ENCODE measurements around the gene GOLM1. TPM values are rescaled to one million over a fixed set of nuclear protein-coding genes. Genes with fewer than 3 reads are reported as not detected.

GOLM1 gene
- total RNA-seq, 1 experiment from 2014 or later: 71.6 TPM

DNA sequence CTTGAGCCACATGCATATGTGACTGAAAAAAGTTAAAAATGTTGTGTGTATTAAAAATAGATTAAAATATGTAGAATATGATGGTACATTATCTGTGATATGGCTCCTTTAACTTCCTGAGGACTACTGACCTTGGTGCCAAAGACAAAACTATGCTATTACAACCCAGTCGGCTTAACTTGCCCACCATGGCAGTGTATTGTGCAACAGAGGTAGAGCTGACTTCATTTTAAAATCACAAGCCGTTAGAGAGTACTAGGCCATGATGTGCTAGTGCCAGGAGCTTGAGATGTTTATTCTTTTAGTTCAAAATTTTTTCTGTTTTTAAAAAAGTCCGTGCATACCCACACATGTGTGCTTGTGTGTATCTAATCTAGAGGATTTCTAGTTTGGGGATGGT, 112.1 kb downstream of the GOLM1 start:
- H3K4me1 ChIP-seq (ENCODE audit: insufficient read depth, low read length): no peaks in the 10 kb centered on the region
- no peak overlapping the region for H2AK5ac ChIP-seq (ENCODE audit: insufficient read length, low read length)
- H2BK12ac ChIP-seq (ENCODE audit: insufficient read length, low read depth, low read length): no peak overlapping the region
- H3K79me1 ChIP-seq (ENCODE audit: insufficient read depth, low read depth, low read length, poor library complexity, severe bottlenecking): peaks cover 2% of the 10 kb centered on the region
- no peaks in the 10 kb centered on the region; a peak in 1 of 5 replicates for H3K9me3 Mint-ChIP-seq
- no peak overlapping the region for H3K23ac ChIP-seq (ENCODE audit: insufficient read length, low read depth, low read length)
- no peaks in the 10 kb centered on the region for H3K4me1 Mint-ChIP-seq
- no peak overlapping the region for H3K4me3 Mint-ChIP-seq
- H3K27ac ChIP-seq (ENCODE audit: insufficient read length, low read depth, low read length): no peak overlapping the region
- no peak overlapping the region for H2AFZ ChIP-seq (ENCODE audit: low read length)
- no peak overlapping the region for H3K4me2 ChIP-seq (ENCODE audit: insufficient read depth, insufficient read length, low read length)
- H3K23me2 ChIP-seq (ENCODE audit: insufficient read length, low read depth, low read length, poor library complexity, severe bottlenecking): no peaks in the 10 kb centered on the region
- TF ChIP-seq, protein P1, sequence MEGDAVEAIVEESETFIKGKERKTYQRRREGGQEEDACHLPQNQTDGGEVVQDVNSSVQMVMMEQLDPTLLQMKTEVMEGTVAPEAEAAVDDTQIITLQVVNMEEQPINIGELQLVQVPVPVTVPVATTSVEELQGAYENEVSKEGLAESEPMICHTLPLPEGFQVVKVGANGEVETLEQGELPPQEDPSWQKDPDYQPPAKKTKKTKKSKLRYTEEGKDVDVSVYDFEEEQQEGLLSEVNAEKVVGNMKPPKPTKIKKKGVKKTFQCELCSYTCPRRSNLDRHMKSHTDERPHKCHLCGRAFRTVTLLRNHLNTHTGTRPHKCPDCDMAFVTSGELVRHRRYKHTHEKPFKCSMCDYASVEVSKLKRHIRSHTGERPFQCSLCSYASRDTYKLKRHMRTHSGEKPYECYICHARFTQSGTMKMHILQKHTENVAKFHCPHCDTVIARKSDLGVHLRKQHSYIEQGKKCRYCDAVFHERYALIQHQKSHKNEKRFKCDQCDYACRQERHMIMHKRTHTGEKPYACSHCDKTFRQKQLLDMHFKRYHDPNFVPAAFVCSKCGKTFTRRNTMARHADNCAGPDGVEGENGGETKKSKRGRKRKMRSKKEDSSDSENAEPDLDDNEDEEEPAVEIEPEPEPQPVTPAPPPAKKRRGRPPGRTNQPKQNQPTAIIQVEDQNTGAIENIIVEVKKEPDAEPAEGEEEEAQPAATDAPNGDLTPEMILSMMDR (conservative IDR thresholded peaks at IDR 0.05): no peak
- no peak overlapping the region for H4K5ac ChIP-seq (ENCODE audit: insufficient read length, low read depth, low read length)
- no peaks in the 10 kb centered on the region for H3K79me2 ChIP-seq (ENCODE audit: insufficient read depth, low read length)
- H3K56ac ChIP-seq (ENCODE audit: insufficient read length, low read depth, low read length): no peak overlapping the region
- no peak overlapping the region for H3K18ac ChIP-seq (ENCODE audit: insufficient read length, low read depth, low read length)
- DNase-seq: no peak
- H3K4ac ChIP-seq (ENCODE audit: low read depth, low read length): no peak overlapping the region
- H3K14ac ChIP-seq (ENCODE audit: insufficient read depth, low read length): no peak overlapping the region
- no peak overlapping the region for H2BK15ac ChIP-seq (ENCODE audit: low read depth, low read length)
- H4K20me1 ChIP-seq (ENCODE audit: control insufficient read depth, insufficient read depth, insufficient read length): no peaks in the 10 kb centered on the region
- no peak overlapping the region for H2BK120ac ChIP-seq (ENCODE audit: low read depth, low read length, poor library complexity, severe bottlenecking)
- H3K9ac ChIP-seq (ENCODE audit: extremely low read depth, insufficient read length, low read length): no peak overlapping the region
- H3K36me3 Mint-ChIP-seq (ENCODE audit: insufficient read depth in 1 of 3, low read depth in 3 of 3): peaks cover 8 to 72% (median 44%) of the 10 kb centered on the region in 3 experiments
- H4K91ac ChIP-seq (ENCODE audit: insufficient read length, low read depth, low read length): no peak overlapping the region
- H4K8ac ChIP-seq (replicated peaks; ENCODE audit: insufficient read length, low read depth, low read length): no peak overlapping the region
- no CpG with 5 or more reads among the region's 3 CpGs for WGBS (ENCODE audit: extremely low coverage, insufficient read length, low lambda C conversion rate)
- H3T11ph ChIP-seq (ENCODE audit: low read length): no peak overlapping the region
- no peak overlapping the region for H2BK5ac ChIP-seq (ENCODE audit: insufficient read length, low read length)
- no peaks in the 10 kb centered on the region for H3K9me3 ChIP-seq (ENCODE audit: control insufficient read depth, low read depth, low read length)
- no peaks in the 10 kb centered on the region for H3K27me3 Mint-ChIP-seq (ENCODE audit: low read depth)
- H3K27ac Mint-ChIP-seq: no peak overlapping the region
- H3K27me3 ChIP-seq (ENCODE audit: insufficient read depth, low read length): no peaks in the 10 kb centered on the region; the same call in 1 of the 2 replicates
- no peak overlapping the region for H2BK20ac ChIP-seq (ENCODE audit: low read depth, low read length, poor library complexity, severe bottlenecking)

Data from H9 (cell line).